Esophagus squamous epithelium (tissue), 5 donors: Measurements from ENCODE around the gene SPATS2L. TPM values are rescaled to one million over a fixed set of nuclear protein-coding genes. Genes with fewer than 3 reads are reported as not detected.

ENCODE experiments used
- DNase-seq: peaks from one replicate; lab custom pipeline; 2025; lab: John Stamatoyannopoulos, UW
- H3K27ac ChIP-seq, 4 donors: fragments of 200-600 bp; sonication (generic); one replicate each; pipeline ENCODE4 v1.5.1; 2016 to 2019; ENCODE audit warnings: mild to moderate bottlenecking in 1 of 4
- H3K27me3 ChIP-seq, 4 donors: fragments of 200-600 bp; sonication (generic); 1 replicate in 3 of 4; 2 replicates in 1 of 4; pipeline versions ENCODE4 v1.5.1 to v1.6.0; 2017 to 2021; ENCODE audit warnings: antibody characterized with exemption in 1 of 4
- H3K36me3 ChIP-seq, 3 donors: fragments of 200-600 bp; sonication (generic); one replicate each; pipeline ENCODE4 v1.5.1; 2016 to 2019
- H3K4me1 ChIP-seq, 3 donors: fragments of 200-600 bp; sonication (generic); one replicate each; pipeline ENCODE4 v1.5.1; 2017 to 2019
- H3K4me3 ChIP-seq, 4 donors: fragments of 200-600 bp; sonication (generic); 1 replicate in 3 of 4; 2 replicates in 1 of 4; pipeline ENCODE4 v1.5.1; 2016 to 2019; ENCODE audit warnings: mild to moderate bottlenecking in 2 of 4, moderate library complexity in 1 of 4
- H3K9me3 ChIP-seq, 3 donors: fragments of 200-600 bp; sonication (generic); one replicate each; pipeline ENCODE4 v1.5.1; 2016 to 2019
- CTCF ChIP-seq, 6 experiments: fragments of 450-650 bp in 4 of 6; fragments of 200-600 bp in 2 of 6; sonication (generic) in 2 of 6; IDR thresholded peaks; one replicate each; pipeline ENCODE4 v1.5.1; 2016 to 2019; ENCODE audit warnings: antibody characterized with exemption in 6 of 6, mild to moderate bottlenecking in 4 of 6, moderate library complexity in 4 of 6
- POLR2A ChIP-seq, 4 donors: fragments of 450-650 bp; IDR thresholded peaks; one replicate each; pipeline ENCODE4 v1.6.1; 2017; ENCODE audit warnings: antibody characterized with exemption in 4 of 4, mild to moderate bottlenecking in 4 of 4, moderate library complexity in 3 of 4
- WGBS, 2 donors: methylation state at CpG; one replicate each; pipeline ENCODE4 v1.1.5; 2018; 5-methylcytosine and 5-hydroxymethylcytosine counted together
- intact Hi-C: fragments of 100-400 bp; cut with DNase I; formaldehyde crosslinking; loops from one replicate; pipeline ENCODE4 v1.15.0; 2022
- total RNA-seq, 4 donors: library from RNA; depleted of rRNA; stranded (reverse); fragments of >200 nt; gene quantifications; one replicate each; pipeline ENCODE4 v1.1.0, GENCODE V29; 2016
- donor health status: DM: yes; HTN: yes; CAD: no.

The SPATS2L gene
- total RNA-seq = 10 to 100 TPM; 53.2 to 91.9 (median 68.3) TPM

GRCh38 chr2:200306196-200306930, at the start of gene SPATS2L:
SPATS2L (plus strand) TSS chr2:200306693; CDS start chr2:200389245, 82,552 bp downstream.
- DNase-seq = peak; percentile 12
- Histone ChIP-seq H3K9me3 (no peaks in the 10 kb centered on the region), H3K27ac (peak within 1 kb of the TSS; percentile 91 to 97 (median 94)), H3K4me1 (peaks cover 9 to 74% (median 16%) of the 10 kb centered on the region in 3 donors), H3K36me3 (no peaks in the 10 kb centered on the region), H3K4me3 (peak within 1 kb of the TSS; percentile 64 to 99 (median 78)), H3K27me3 (no peaks in the 10 kb centered on the region)
- WGBS, 2 donors = 0 to 2% methylated on average over 19 to 23 of the region's 69 CpGs
- intact Hi-C loops = no loop called here
- peak in 2 of 4 donors; percentile 11 to 64 for TF ChIP-seq POLR2A (IDR thresholded peaks at IDR 0.05)
- TF ChIP-seq CTCF (IDR thresholded peaks at IDR 0.05) = peak in 2 of 6 experiments; percentile 2 to 26

GRCh38 chr2:200257570-200257969, 48.9 kb upstream of the SPATS2L start:
- 77 to 90% methylated on average over 5 to 6 of the region's 6 CpGs for WGBS, 2 donors
- Histone ChIP-seq H3K4me1 (peaks cover 0 to 43% (median 14%) of the 10 kb centered on the region in 3 donors), H3K4me3 (no peak overlapping the region), H3K36me3 (no peaks in the 10 kb centered on the region), H3K27me3 (peaks cover 0 to 12% (median 0%) of the 10 kb centered on the region in 4 donors), H3K27ac (no peak overlapping the region), H3K9me3 (no peaks in the 10 kb centered on the region)
- no peak for DNase-seq
- intact Hi-C loops = no loop called here
- TF ChIP-seq POLR2A (IDR thresholded peaks at IDR 0.05) (no peak), CTCF (IDR thresholded peaks at IDR 0.05) (no peak)

GRCh38 chr2:200258081-200258480, 48.4 kb upstream of the SPATS2L start:
- no peaks in the 10 kb centered on the region for H3K9me3 ChIP-seq
- H3K4me1 ChIP-seq = peaks cover 0 to 38% (median 9%) of the 10 kb centered on the region in 3 donors
- no peak overlapping the region for H3K27ac ChIP-seq
- 48 to 65% methylated on average over 5 of the region's 5 CpGs for WGBS, 2 donors
- no peak for TF ChIP-seq CTCF (IDR thresholded peaks at IDR 0.05)
- no peak for TF ChIP-seq POLR2A (IDR thresholded peaks at IDR 0.05)
- peaks cover 0 to 12% (median 0%) of the 10 kb centered on the region in 4 donors for H3K27me3 ChIP-seq
- H3K36me3 ChIP-seq = no peaks in the 10 kb centered on the region
- intact Hi-C loops = no loop called here
- H3K4me3 ChIP-seq = no peak overlapping the region
- no peak for DNase-seq

- Histone ChIP-seq H3K36me3 (no peaks in the 10 kb centered on the region), H3K4me3 (no peak overlapping the region), H3K27me3 (peaks cover 0 to 12% (median 0%) of the 10 kb centered on the region in 4 donors), H3K27ac (peak overlapping the region; percentile 17 to 63 (median 41)), H3K4me1 (peaks cover 0 to 29% (median 4%) of the 10 kb centered on the region in 3 donors), H3K9me3 (no peaks in the 10 kb centered on the region)
- TF ChIP-seq POLR2A (IDR thresholded peaks at IDR 0.05) = no peak
- no peak for TF ChIP-seq CTCF (IDR thresholded peaks at IDR 0.05)
- WGBS, 2 donors = 34 to 41% methylated on average over 7 of the region's 7 CpGs
- intact Hi-C loops = no loop called here
- DNase-seq = no peak
Measured at GRCh38 chr2:200258881-200259576, 47.5 kb upstream of the SPATS2L start.

GRCh38 chr2:200259577-200259957, 46.9 kb upstream of the SPATS2L start:
- Histone ChIP-seq H3K4me3 (no peak overlapping the region), H3K4me1 (peaks cover 0 to 27% (median 4%) of the 10 kb centered on the region in 3 donors), H3K27me3 (peaks cover 0 to 12% (median 0%) of the 10 kb centered on the region in 4 donors), H3K36me3 (no peaks in the 10 kb centered on the region), H3K9me3 (no peaks in the 10 kb centered on the region), H3K27ac (no peak overlapping the region)
- 40 to 47% methylated on average over 5 of the region's 5 CpGs for WGBS, 2 donors
- intact Hi-C loops = no loop called here
- TF ChIP-seq POLR2A (IDR thresholded peaks at IDR 0.05) (no peak), CTCF (IDR thresholded peaks at IDR 0.05) (no peak)
- no peak for DNase-seq
